GM18502 (cell line): ENCODE measurements around the gene PPP1R9A.
"Not testable (repeated sequence)": the region's sequence is repeated elsewhere in the genome, so short reads cannot be mapped to it uniquely, and the experiment has no call there.

Experiments
- ATAC-seq: cut with Tn5 transposase; IDR thresholded peaks from one replicate; pipeline ENCODE4 v1.9.1; 2021; ENCODE audit warnings: mild to moderate bottlenecking; ENCODE audit not compliant: unreplicated experiment, poor library complexity

Gene PPP1R9A

GRCh38 chr7:94971051-94971867 lies 63.9 kb downstream of the PPP1R9A start:
- no peak for ATAC-seq

- no peak for ATAC-seq
These were observed 64.9 kb downstream of the PPP1R9A start for GRCh38 chr7:94972296-94972695.

GRCh38 chr7:94973844-94974243 lies 66.5 kb downstream of the PPP1R9A start:
- no peak for ATAC-seq

- ATAC-seq, result no peak
These were observed 67.0 kb downstream of the PPP1R9A start for GRCh38 chr7:94974423-94974822.

GRCh38 chr7:94975336-94975735 lies 67.9 kb downstream of the PPP1R9A start:
- no peak for ATAC-seq

GRCh38 chr7:94980418-94981142 lies 73.2 kb downstream of the PPP1R9A start:
- no peak for ATAC-seq

- no peak for ATAC-seq
These were observed 88.5 kb downstream of the PPP1R9A start for GRCh38 chr7:94995921-94996320.

GRCh38 chr7:94996369-94996768 lies 89.0 kb downstream of the PPP1R9A start:
- no peak for ATAC-seq

- ATAC-seq, result no peak
These were observed 90.2 kb downstream of the PPP1R9A start for GRCh38 chr7:94997547-94997946.

GRCh38 chr7:94998266-94999068 lies 91.1 kb downstream of the PPP1R9A start:
- ATAC-seq, result no peak

GRCh38 chr7:94999069-94999351 lies 91.6 kb downstream of the PPP1R9A start:
- no peak for ATAC-seq

GRCh38 chr7:94999601-95000000 lies 92.2 kb downstream of the PPP1R9A start:
- ATAC-seq, result not testable (repeated sequence)

GRCh38 chr7:95001258-95001657 lies 93.9 kb downstream of the PPP1R9A start:
- no peak for ATAC-seq

- ATAC-seq, result no peak
These were observed 94.6 kb downstream of the PPP1R9A start for GRCh38 chr7:95001815-95002561.

- no peak for ATAC-seq
These were observed 95.4 kb downstream of the PPP1R9A start for GRCh38 chr7:95002775-95003174.

- ATAC-seq, result no peak
These were observed 97.3 kb downstream of the PPP1R9A start for GRCh38 chr7:95004618-95005247.

- no peak for ATAC-seq
These were observed 98.6 kb downstream of the PPP1R9A start for GRCh38 chr7:95006010-95006409.

GRCh38 chr7:95008773-95009172 lies 101.4 kb downstream of the PPP1R9A start:
- not testable (repeated sequence) for ATAC-seq

- ATAC-seq, result no peak
These were observed 103.9 kb downstream of the PPP1R9A start for GRCh38 chr7:95011146-95011928.
